ENCODE measurements around the gene MMP20.

The MMP20 gene

DNA sequence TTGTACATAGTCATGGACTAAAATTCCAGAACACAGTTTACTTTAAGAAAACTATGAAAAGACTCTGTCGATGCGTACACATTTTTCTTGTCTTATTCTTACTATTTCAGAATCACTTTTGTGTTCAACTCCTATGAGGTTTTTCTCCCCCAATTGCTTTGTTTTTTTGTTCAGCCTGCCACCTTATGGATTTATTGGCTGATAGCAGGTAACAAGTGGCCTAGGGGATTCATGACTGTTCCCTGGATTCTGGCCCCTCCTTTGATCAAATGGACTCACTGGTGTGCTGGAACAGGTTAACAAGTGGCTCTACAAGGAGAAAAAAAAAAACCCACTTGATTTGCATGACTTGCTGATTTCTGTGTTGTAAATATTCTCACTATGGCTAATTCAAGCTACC lies 10.6 kb downstream of the MMP20 start:
- DNase-seq (ENCODE audit: low read depth, low spot score): no peak
- CTCF ChIA-PET: interaction anchor here (1.0 to 6.8 kb wide), 12 partner anchors 9 to 607 kb away, joined by 3 to 63 read pairs (median 12); no protein-coding TSS in a partner anchor
- POLR2A ChIA-PET: no interaction called here
- no peak overlapping the region for H3K4me3 ChIP-seq (ENCODE audit: low read depth, low read length)
- TF ChIP-seq, protein P1, sequence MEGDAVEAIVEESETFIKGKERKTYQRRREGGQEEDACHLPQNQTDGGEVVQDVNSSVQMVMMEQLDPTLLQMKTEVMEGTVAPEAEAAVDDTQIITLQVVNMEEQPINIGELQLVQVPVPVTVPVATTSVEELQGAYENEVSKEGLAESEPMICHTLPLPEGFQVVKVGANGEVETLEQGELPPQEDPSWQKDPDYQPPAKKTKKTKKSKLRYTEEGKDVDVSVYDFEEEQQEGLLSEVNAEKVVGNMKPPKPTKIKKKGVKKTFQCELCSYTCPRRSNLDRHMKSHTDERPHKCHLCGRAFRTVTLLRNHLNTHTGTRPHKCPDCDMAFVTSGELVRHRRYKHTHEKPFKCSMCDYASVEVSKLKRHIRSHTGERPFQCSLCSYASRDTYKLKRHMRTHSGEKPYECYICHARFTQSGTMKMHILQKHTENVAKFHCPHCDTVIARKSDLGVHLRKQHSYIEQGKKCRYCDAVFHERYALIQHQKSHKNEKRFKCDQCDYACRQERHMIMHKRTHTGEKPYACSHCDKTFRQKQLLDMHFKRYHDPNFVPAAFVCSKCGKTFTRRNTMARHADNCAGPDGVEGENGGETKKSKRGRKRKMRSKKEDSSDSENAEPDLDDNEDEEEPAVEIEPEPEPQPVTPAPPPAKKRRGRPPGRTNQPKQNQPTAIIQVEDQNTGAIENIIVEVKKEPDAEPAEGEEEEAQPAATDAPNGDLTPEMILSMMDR (IDR thresholded peaks at IDR 0.05; ENCODE audit: insufficient read depth, low read length, missing control alignments): no peak

DNA sequence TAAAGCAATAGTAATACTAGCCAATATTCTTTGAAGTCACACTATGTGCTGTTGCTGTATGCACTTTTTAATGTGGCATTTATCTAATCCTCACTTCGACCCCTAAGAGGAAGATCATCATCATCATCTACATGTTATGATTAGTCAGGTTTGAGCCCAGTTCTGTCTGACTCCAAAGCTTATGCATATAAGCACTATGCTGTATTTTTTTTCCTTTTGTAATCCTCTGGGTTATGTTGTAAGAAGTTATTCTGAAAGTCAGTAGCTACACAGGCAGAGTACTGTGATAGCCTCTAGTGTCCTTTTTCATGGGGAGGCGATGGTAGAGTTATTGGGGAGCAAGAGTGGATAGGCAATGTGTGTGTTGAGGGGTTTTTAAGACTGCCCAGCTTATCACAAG lies 11.1 kb downstream of the MMP20 start:
- TF ChIP-seq, protein P1 (IDR thresholded peaks at IDR 0.05; ENCODE audit: insufficient read depth, low read length, missing control alignments): no peak

DNA sequence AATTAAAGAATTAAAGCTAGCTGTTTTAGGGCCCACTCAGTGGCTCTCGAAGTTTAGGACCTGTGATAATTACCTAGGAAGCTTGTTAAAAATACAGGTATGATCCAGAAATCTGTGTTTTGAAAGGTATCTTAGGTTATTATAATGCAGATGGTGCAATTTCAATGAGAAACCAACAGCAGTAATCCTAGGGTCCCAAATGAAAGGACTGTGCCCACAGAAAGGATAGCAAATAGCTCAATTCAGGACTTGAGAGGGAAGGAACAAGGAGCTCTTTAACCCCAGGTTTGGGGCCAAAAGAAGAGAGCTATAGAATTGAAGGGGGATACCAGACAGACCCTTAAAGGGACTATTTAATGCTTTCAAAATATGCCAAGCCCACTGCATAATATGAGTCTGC lies 11.7 kb downstream of the MMP20 start:
- ChIA-PET CTCF (interaction anchor here (0.7 to 6.8 kb wide), 22 partner anchors 9 to 752 kb away, joined by 3 to 63 read pairs (median 5); partner anchors contain the start of gene MMP20), POLR2A (no interaction called here)
- no peak for DNase-seq (ENCODE audit: low read depth, low spot score)
- TF ChIP-seq, protein P1 (IDR thresholded peaks at IDR 0.05; ENCODE audit: insufficient read depth, low read length, missing control alignments): no peak
- no peak overlapping the region for H3K4me3 ChIP-seq (ENCODE audit: low read depth, low read length)

More for the DNA sequence above, 11.1 kb downstream of the MMP20 start:
- no peak overlapping the region for H3K4me3 ChIP-seq (ENCODE audit: low read depth, low read length)
- POLR2A ChIA-PET: no interaction called here
- CTCF ChIA-PET: interaction anchor here (0.7 to 6.8 kb wide), 18 partner anchors 8 to 753 kb away, joined by 3 to 63 read pairs (median 6); partner anchors contain the start of gene MMP20
- no peak for DNase-seq (ENCODE audit: low read depth, low spot score)

DNA sequence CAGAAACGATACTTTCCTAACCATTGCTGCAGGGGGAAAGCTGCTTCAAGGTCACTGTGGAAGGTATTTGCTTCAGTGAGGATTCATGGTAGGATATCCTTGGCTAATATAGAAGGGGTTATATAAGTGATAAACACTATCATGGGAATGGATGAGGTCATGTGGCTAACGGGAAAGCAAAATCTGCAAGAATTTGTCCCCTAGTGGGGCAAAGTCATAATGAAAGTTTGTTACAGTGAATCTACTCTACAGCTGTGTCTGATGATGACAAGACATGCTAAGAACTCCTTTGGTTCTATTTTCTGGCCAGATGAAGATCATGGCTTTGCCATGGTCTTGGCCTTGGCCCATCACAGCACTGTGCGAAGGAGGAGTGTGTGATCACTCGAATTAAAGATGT lies 13.8 kb downstream of the MMP20 start:
- ChIA-PET CTCF (interaction anchor here (0.8 to 6.8 kb wide), 9 partner anchors 9 to 270 kb away, joined by 3 to 63 read pairs (median 6); no protein-coding TSS in a partner anchor), POLR2A (no interaction called here)
- no peak for DNase-seq (ENCODE audit: low read depth, low spot score)
- TF ChIP-seq, protein P1 (IDR thresholded peaks at IDR 0.05; ENCODE audit: insufficient read depth, low read length, missing control alignments): no peak
- no peak overlapping the region for H3K4me3 ChIP-seq (ENCODE audit: low read depth, low read length)

DNA sequence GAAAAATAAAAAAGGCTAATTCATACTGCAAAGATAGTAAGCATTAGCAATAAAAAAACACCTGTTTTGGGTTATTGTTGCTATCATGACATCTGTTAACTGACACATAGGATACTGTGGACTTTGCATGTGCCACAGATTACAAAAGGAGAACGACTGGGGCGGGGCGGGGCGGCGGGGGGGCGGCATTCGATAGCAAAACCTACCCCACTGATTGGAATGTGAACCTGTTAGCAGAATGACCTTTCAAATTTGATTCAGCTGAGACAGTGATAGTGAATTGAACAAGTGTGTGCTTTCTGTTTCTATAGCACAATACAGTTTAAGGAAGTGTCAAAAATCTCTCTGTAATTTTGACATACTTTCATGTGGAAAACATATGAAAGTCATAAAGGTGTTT lies 14.9 kb downstream of the MMP20 start:
- no peak overlapping the region for H3K4me3 ChIP-seq (ENCODE audit: low read depth, low read length)
- TF ChIP-seq, protein P1 (IDR thresholded peaks at IDR 0.05; ENCODE audit: insufficient read depth, low read length, missing control alignments): no peak
- CTCF ChIA-PET: interaction anchor here (0.8 to 4.9 kb wide), 4 partner anchors 8 to 322 kb away, joined by 3 to 44 read pairs (median 6); no protein-coding TSS in a partner anchor
- POLR2A ChIA-PET: no interaction called here
- DNase-seq (ENCODE audit: low read depth, low spot score): no peak

DNA sequence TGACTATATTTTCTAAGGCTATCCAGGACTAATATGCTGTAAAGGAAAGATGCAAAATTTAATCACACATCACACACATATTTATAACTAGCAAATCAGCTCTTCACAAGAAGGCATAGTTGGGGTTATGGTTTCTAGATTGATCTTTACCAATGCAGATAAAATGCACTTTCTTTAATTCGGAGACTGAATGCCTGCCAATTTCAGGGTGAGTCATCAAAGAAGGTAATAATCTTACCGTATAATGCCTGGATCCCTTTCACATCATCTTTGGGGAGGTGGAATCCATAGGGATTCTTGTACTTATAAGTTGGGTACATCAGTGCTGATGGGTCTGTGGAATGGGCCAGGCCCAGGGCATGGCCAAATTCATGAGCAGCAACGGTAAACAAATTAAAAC lies 16.4 kb downstream of the MMP20 start:
- DNase-seq (ENCODE audit: low read depth, low spot score): no peak
- H3K4me3 ChIP-seq (ENCODE audit: low read depth, low read length): no peak overlapping the region
- CTCF ChIA-PET: no interaction called here
- TF ChIP-seq, protein P1 (IDR thresholded peaks at IDR 0.05; ENCODE audit: insufficient read depth, low read length, missing control alignments): no peak
- POLR2A ChIA-PET: no interaction called here
